ENCODE data around the gene M6PR. TPM values are rescaled to one million over a fixed set of nuclear protein-coding genes. Genes with fewer than 3 reads are reported as not detected.

The M6PR gene
- total RNA-seq (100 to 1,000 TPM; 107 to 129 TPM), polyA plus RNA-seq (ENCODE audit: insufficient read length in 2 of 2) (100 to 1,000 TPM; 101 to 122 TPM)
- long read RNA-seq, donor 1, transcript M6PR-201 (7 exons, 2,756 nt) = major isoform, 24 of 26 reads
- long read RNA-seq, donor 1, partial matches to known transcripts = 0 of 26 reads
- long read RNA-seq, donor 1, other reads (novel, unspliced or antisense) = 0 of 26 reads
- long read RNA-seq, donor 2, transcript M6PR-201 (7 exons, 2,756 nt) = major isoform, 9 of 9 reads
- long read RNA-seq, donor 2, partial matches to known transcripts = 0 of 9 reads
- long read RNA-seq, donor 2, other reads (novel, unspliced or antisense) = 0 of 9 reads
- long read RNA-seq, donor 3, transcript M6PR-201 (7 exons, 2,756 nt) = major isoform, 10 of 10 reads
- long read RNA-seq, donor 3, partial matches to known transcripts = 0 of 10 reads
- long read RNA-seq, donor 3, other reads (novel, unspliced or antisense) = 0 of 10 reads
- long read RNA-seq, donor 4, transcript M6PR-201 (7 exons, 2,756 nt) = major isoform, 36 of 37 reads
- long read RNA-seq, donor 4, partial matches to known transcripts = 0 of 37 reads
- long read RNA-seq, donor 4, other reads (novel, unspliced or antisense) = 0 of 37 reads

DNA sequence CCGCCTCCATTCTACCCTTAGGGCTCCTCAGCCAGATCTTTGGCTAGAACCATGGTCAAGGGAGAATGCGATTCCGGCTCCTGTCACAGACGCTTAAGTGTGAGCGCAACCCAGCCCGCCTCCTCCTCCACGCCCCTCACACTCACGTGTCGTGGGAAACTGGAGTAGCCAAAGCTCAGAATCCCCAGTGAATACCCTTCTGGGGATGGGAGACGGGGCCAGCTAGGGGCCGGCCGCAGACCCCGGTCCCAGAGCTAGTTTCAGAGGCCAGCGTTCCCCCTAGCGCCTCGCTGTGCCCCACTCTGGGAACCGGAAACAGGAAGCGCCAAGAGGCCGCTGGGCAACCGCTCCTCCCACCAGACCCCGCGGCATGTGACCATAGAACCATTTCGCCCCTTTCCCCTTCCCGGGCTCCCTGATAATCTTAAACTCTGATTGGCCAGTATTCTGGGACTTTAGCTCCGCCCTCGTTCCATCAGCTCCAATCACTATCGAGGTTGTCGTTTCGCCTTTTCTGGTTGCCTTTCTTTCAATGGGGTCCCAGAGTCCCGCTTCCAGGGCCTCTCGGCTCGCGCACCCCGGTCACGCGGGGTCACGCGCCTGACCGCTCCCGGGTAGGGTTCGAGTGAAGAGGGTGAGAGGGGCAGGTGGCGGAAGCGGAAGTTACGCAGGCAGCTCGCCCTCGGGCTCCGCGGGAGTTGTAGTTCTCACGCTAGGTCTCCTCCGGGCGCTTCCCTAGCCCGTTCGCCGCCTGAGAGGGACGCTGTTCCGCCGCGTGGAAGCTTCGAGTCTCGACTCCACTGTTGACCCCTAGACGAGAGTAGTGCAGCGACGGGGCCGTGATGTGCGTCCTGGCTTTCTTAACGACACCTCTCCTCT, at the start of gene M6PR:
Gene M6PR, minus strand, starts transcription at position 304 of the 879 bp plus-strand sequence. CDS start 3,241 bp downstream, outside the sequence.
- peak within 1 kb of the TSS; percentile 94 for H3K4me3 ChIP-seq (ENCODE audit: low read depth, low read length)
- peaks cover 9% of the 10 kb centered on the region for H3K36me3 ChIP-seq (ENCODE audit: control insufficient read depth, insufficient read depth, low read length)
- peak; percentile 92 to 99 (median 97) for DNase-seq (ENCODE audit: low read depth in 4 of 6, low spot score in 6 of 6)
- peaks cover 2% of the 10 kb centered on the region for H3K9me3 ChIP-seq (ENCODE audit: control insufficient read depth, insufficient read depth, low read length)
- peaks cover 4% of the 10 kb centered on the region for H3K4me1 ChIP-seq (ENCODE audit: control insufficient read depth, insufficient read depth, low read length)
- H3K27me3 ChIP-seq (ENCODE audit: control insufficient read depth, insufficient read depth, low read length) = no peaks in the 10 kb centered on the region
- peak within 1 kb of the TSS; percentile 100 for H3K27ac ChIP-seq (ENCODE audit: low read depth, low read length)
- 0% methylated on average over 59 of the region's 66 CpGs for WGBS (ENCODE audit: insufficient coverage)

DNA sequence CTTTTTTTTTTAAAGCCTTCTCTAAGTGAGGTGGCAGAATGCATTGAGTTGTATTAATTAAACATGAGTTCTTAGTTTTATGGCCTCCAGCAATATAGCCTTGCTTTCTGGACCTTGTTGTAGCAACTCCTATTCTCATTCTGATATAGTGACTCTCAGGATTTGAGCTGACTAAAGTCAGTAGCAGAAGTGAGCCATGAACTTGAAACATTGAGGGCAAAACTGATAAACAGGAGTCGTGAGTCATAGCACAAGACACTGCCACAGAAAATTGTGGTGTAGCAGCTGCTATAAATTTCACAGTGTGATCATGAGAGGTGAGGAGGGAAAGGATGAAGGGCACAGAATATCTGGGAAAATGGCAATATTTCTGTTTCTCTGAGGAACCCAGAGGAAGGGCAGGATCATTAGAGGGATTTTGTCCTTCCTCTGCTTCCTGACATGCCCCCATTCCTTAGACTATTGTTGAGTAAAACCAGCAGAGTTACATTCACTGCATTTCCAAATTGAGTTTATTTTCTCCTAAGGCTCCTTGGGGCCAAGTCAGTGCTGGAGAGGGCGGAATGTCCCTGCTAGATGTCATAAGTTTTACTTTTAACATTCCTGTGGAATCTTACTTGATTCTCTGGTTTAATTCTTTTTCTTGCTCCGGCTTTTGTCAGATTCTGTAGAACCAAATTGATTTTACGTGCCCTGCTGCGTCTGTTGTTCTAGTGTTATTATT, 47.4 kb upstream of the M6PR start:
- Histone ChIP-seq H3K27ac (ENCODE audit: low read depth, low read length) (no peak overlapping the region), H3K27me3 (ENCODE audit: control insufficient read depth, insufficient read depth, low read length) (no peaks in the 10 kb centered on the region), H3K4me3 (ENCODE audit: low read depth, low read length) (no peak overlapping the region), H3K9me3 (ENCODE audit: control insufficient read depth, insufficient read depth, low read length) (no peaks in the 10 kb centered on the region), H3K4me1 (ENCODE audit: control insufficient read depth, insufficient read depth, low read length) (no peaks in the 10 kb centered on the region), H3K36me3 (ENCODE audit: control insufficient read depth, insufficient read depth, low read length) (no peaks in the 10 kb centered on the region)
- 48% methylated on average over 2 of the region's 5 CpGs for WGBS (ENCODE audit: insufficient coverage)
- no peak for DNase-seq (ENCODE audit: low read depth in 4 of 6, low spot score in 6 of 6)

DNA sequence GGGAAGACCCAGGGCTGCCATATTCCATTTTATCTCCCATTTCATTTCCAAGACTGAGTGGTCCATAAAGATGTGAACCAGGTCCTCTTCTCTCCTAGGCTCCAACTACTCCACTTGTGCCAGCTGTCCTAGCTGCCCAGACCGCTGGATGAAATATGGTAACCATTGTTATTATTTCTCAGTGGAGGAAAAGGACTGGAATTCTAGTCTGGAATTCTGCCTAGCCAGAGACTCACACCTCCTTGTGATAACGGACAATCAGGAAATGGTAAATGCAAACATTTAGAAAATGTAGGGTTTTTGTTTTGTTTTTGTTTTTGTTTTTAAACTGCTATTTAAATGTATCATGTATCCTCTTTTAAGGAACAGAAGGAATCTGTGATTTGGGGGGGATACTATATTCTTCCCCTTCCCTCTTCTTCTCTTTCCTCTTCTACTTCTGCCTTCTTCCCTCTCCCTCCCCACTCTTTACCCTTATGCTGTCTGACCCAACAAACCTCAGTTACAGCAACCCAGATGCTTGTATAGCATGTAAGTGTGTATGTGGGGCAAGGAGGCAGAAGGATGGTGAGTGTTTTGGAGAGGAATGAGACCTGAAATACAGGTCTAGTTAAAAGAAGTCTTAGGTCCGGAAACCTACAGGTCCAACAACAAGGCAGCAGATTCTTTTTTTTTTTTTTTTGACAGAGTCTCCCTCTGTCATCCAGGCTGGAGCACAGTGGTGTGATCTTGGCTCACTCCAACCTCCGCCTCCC, 45.8 kb upstream of the M6PR start:
- H3K27ac ChIP-seq (ENCODE audit: low read depth, low read length) = no peak overlapping the region
- H3K4me1 ChIP-seq (ENCODE audit: control insufficient read depth, insufficient read depth, low read length) = no peaks in the 10 kb centered on the region
- no peaks in the 10 kb centered on the region for H3K27me3 ChIP-seq (ENCODE audit: control insufficient read depth, insufficient read depth, low read length)
- no peak for DNase-seq (ENCODE audit: low read depth in 4 of 6, low spot score in 6 of 6)
- no peaks in the 10 kb centered on the region for H3K9me3 ChIP-seq (ENCODE audit: control insufficient read depth, insufficient read depth, low read length)
- H3K36me3 ChIP-seq (ENCODE audit: control insufficient read depth, insufficient read depth, low read length) = no peaks in the 10 kb centered on the region
- no peak overlapping the region for H3K4me3 ChIP-seq (ENCODE audit: low read depth, low read length)
- 100% methylated on average over 1 of the region's 4 CpGs for WGBS (ENCODE audit: insufficient coverage)

DNA sequence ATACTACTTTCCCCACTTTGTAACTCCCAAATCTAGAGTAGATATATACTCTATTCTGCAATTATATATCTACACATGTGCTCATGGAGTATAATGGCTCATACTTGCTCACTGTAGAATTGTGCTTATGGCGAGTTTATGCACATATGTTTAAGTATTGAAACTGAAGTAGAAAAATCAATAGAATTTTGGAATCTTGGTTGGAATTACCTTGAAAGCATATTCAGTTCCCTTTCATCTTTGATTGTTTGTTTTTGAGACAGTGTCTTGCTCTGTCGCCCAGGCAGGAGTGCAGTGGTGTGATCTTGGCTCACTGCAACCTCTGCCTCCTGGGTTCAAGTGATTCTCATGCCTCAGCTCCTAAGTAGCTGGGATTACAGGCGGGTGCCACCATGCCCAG, 44.4 kb upstream of the M6PR start:
- no peak for DNase-seq (ENCODE audit: low read depth in 4 of 6, low spot score in 6 of 6)
- Histone ChIP-seq H3K4me3 (ENCODE audit: low read depth, low read length) (no peak overlapping the region), H3K27ac (ENCODE audit: low read depth, low read length) (no peak overlapping the region), H3K36me3 (ENCODE audit: control insufficient read depth, insufficient read depth, low read length) (no peaks in the 10 kb centered on the region), H3K27me3 (ENCODE audit: control insufficient read depth, insufficient read depth, low read length) (no peaks in the 10 kb centered on the region), H3K9me3 (ENCODE audit: control insufficient read depth, insufficient read depth, low read length) (no peaks in the 10 kb centered on the region), H3K4me1 (ENCODE audit: control insufficient read depth, insufficient read depth, low read length) (no peaks in the 10 kb centered on the region)
- 83% methylated on average over 1 of the region's 3 CpGs for WGBS (ENCODE audit: insufficient coverage)

DNA sequence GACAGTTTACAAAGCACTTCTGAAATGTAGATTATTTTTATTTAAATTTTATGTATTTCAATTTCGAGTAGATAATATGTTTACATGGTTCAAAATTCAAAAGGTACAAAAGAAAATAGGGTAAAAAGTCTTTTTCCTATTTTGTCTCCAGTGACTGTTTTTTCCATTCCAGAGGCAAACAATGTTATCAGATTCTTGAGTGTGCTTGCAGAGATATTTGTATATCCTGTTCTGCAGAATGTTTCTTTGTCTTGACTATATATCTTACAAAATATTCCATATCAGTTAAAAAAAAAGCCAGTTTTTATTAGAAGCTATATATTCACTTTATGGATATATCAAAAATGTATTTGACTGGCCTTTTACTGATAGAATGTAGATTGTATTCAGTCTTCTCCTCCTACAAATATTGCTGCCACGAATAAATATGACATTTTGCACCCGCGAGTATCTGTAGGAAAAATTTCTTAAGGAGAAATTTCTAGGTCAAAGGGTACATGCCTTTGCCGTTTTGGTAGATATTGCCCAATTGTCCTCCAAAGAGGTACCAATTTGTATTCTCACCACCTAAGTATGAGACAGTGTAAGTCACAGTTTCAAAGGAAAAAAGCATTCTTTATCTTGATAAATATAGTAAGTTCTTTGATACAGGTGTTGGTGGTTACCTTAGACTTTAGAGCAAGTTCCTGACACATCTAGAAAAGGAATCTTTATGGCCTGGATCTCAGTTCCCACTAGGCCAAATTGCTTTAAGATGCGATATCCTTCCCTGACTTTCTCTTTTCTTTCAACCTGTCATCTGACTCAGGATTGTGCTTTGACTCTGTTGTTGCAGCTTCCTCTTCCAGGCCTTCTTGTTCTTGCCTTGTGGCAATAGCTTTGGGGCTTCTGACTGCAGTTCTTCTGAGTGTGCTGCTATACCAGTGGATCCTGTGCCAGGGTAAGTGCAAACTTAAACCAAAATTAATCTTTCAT, 42.2 kb upstream of the M6PR start:
- no peaks in the 10 kb centered on the region for H3K36me3 ChIP-seq (ENCODE audit: control insufficient read depth, insufficient read depth, low read length)
- no peaks in the 10 kb centered on the region for H3K4me1 ChIP-seq (ENCODE audit: control insufficient read depth, insufficient read depth, low read length)
- no peak for DNase-seq (ENCODE audit: low read depth in 4 of 6, low spot score in 6 of 6)
- 86% methylated on average over 1 of the region's 6 CpGs for WGBS (ENCODE audit: insufficient coverage)
- H3K27me3 ChIP-seq (ENCODE audit: control insufficient read depth, insufficient read depth, low read length) = no peaks in the 10 kb centered on the region
- no peaks in the 10 kb centered on the region for H3K9me3 ChIP-seq (ENCODE audit: control insufficient read depth, insufficient read depth, low read length)
- H3K4me3 ChIP-seq (ENCODE audit: low read depth, low read length) = no peak overlapping the region
- no peak overlapping the region for H3K27ac ChIP-seq (ENCODE audit: low read depth, low read length)

DNA sequence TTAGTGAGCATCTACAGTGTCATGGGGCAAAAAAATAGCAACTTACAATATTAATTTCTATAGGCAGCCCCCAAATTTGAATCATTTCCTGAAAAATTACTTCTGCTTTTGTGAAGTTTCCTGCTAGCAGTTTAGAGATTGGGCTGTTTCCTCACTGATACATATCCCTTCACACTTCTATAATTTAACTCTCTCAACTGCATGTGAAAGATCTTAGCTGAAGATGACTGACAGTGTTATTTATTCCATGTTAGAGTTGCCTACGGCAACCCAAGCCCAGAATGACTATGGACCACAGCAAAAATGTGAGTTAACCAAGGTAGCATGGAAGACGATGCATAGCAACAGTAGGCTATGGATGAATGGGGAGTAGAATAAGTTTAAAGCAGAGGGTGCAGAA, 40.0 kb upstream of the M6PR start, which contains the start of gene KLRG1:
Gene KLRG1, plus strand, starts transcription at position 134 of the 400 bp plus-strand sequence. Its CDS starts 90 bp downstream, at position 224.
- Histone ChIP-seq H3K4me3 (ENCODE audit: low read depth, low read length) (no peak within 1 kb of the TSS), H3K9me3 (ENCODE audit: control insufficient read depth, insufficient read depth, low read length) (no peaks in the 10 kb centered on the region), H3K36me3 (ENCODE audit: control insufficient read depth, insufficient read depth, low read length) (no peaks in the 10 kb centered on the region), H3K27ac (ENCODE audit: low read depth, low read length) (no peak within 1 kb of the TSS), H3K4me1 (ENCODE audit: control insufficient read depth, insufficient read depth, low read length) (no peaks in the 10 kb centered on the region), H3K27me3 (ENCODE audit: control insufficient read depth, insufficient read depth, low read length) (no peaks in the 10 kb centered on the region)
- DNase-seq (ENCODE audit: low read depth in 4 of 6, low spot score in 6 of 6) = no peak
- 95% methylated on average over 2 of the region's 2 CpGs for WGBS (ENCODE audit: insufficient coverage)

DNA sequence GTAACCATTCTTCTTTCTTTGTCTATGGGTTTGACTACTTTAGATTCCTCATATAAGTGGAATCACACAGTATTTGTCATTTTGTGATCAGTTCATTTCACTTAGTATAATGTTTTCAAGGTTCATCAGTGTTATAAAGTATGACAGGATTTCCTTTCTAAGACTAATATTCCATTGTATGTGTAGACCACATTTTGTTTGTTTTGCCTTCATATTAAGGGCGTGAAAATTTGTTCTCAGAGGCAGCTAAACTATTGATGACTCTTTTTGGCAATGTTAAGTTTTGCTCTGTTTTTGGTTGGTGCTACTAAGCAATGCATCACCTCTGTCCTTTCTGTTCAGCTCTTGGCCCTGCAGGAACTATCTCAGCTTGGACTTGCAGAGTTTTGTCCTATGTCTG, 38.2 kb upstream of the M6PR start:
- H3K27ac ChIP-seq (ENCODE audit: low read depth, low read length) = no peak overlapping the region
- no peaks in the 10 kb centered on the region for H3K36me3 ChIP-seq (ENCODE audit: control insufficient read depth, insufficient read depth, low read length)
- H3K9me3 ChIP-seq (ENCODE audit: control insufficient read depth, insufficient read depth, low read length) = peaks cover 2% of the 10 kb centered on the region
- no peak for DNase-seq (ENCODE audit: low read depth in 4 of 6, low spot score in 6 of 6)
- no peak overlapping the region for H3K4me3 ChIP-seq (ENCODE audit: low read depth, low read length)
- WGBS (ENCODE audit: insufficient coverage) = no CpG with 5 or more reads among the region's 1 CpG
- no peaks in the 10 kb centered on the region for H3K27me3 ChIP-seq (ENCODE audit: control insufficient read depth, insufficient read depth, low read length)
- H3K4me1 ChIP-seq (ENCODE audit: control insufficient read depth, insufficient read depth, low read length) = no peaks in the 10 kb centered on the region

DNA sequence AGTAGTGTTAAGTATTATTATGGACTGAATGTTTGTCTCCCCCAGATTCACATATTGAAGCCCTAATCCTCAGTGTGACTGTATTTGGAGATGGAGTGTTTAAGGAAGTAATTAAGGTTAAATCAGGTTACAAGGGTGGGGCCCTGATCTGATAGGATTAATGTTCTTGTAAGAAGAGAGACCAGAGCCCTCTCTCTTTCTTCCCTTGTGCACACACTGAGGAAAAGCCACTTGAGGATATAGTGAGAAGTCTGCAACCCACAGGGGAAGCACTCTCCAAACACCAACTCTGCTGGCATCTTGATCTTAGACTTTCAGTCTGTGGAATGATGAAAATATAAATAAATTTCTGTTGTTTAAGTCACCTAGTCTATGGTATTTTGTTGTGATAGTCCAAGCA, 37.7 kb upstream of the M6PR start:
- Histone ChIP-seq H3K27ac (ENCODE audit: low read depth, low read length) (no peak overlapping the region), H3K4me1 (ENCODE audit: control insufficient read depth, insufficient read depth, low read length) (no peaks in the 10 kb centered on the region), H3K9me3 (ENCODE audit: control insufficient read depth, insufficient read depth, low read length) (peaks cover 2% of the 10 kb centered on the region), H3K36me3 (ENCODE audit: control insufficient read depth, insufficient read depth, low read length) (no peaks in the 10 kb centered on the region), H3K4me3 (ENCODE audit: low read depth, low read length) (no peak overlapping the region), H3K27me3 (ENCODE audit: control insufficient read depth, insufficient read depth, low read length) (no peaks in the 10 kb centered on the region)
- DNase-seq (ENCODE audit: low read depth in 4 of 6, low spot score in 6 of 6) = no peak

Data from spinal cord (tissue), 10 donors.